Ovary (tissue), 3 donors: ENCODE measurements around the gene RTKN.

Source experiments
- EP300 ChIP-seq: sonication (generic); formaldehyde crosslinking; IDR thresholded peaks from one replicate; pipeline ENCODE4 v1.6.1; 2017; ENCODE audit warnings: antibody characterized with exemption
- POLR2A ChIP-seq: fragments of 450-650 bp; IDR thresholded peaks from one replicate; pipeline ENCODE4 v1.6.1; 2017; ENCODE audit warnings: antibody characterized with exemption, mild to moderate bottlenecking, moderate library complexity
- TF ChIP-seq, protein P1 (sequence below), 3 donors: fragments of 450-650 bp in 2 of 3; fragments of 200-600 bp in 1 of 3; IDR thresholded peaks; one replicate each; pipeline versions ENCODE4 v1.5.1 to v1.8.0; 2016 to 2022; ENCODE audit warnings: antibody characterized with exemption in 3 of 3, mild to moderate bottlenecking in 1 of 3
- donor health status: DM: no; HTN: no; CAD: no.

DNA sequence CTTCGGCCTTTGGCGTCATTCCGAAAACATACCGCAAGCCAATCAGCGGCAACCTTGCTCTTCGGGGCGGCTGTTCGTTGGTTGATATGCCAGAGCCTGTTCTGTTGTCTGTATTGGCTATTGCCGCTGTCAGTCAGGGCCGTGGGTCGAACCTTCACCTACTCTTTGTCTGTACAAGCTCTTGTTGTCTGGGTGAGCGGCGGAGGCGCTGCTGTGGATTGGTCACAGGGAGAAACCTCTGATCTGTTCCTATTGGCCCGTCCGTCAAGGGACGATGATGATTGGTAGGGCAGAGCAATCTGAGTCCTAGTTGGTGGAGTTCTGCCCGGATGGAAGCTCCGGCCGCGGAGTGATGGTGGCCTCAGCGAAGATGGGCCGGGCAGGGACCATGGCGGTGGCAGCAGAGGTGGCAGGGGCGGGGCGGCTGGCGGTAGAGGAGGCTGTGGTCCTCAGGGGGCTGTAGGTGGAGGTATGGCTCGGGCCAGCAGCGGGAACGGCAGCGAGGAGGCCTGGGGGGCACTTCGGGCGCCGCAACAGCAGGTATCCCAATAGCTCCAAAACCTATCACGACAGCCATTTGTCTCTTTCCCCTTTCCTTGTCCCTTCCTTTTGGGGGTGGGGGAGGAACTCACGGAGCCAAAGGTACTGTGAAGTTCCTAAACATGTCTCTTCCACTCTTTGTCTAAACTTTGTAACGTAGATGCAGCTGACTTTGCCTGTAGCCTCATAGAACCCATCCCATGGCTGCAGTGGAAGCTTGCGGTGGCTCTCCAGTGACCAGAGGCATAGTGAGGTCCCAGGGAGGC, 16.6 kb upstream of the RTKN start, which contains the start of gene WBP1:
- TF ChIP-seq, protein P1, sequence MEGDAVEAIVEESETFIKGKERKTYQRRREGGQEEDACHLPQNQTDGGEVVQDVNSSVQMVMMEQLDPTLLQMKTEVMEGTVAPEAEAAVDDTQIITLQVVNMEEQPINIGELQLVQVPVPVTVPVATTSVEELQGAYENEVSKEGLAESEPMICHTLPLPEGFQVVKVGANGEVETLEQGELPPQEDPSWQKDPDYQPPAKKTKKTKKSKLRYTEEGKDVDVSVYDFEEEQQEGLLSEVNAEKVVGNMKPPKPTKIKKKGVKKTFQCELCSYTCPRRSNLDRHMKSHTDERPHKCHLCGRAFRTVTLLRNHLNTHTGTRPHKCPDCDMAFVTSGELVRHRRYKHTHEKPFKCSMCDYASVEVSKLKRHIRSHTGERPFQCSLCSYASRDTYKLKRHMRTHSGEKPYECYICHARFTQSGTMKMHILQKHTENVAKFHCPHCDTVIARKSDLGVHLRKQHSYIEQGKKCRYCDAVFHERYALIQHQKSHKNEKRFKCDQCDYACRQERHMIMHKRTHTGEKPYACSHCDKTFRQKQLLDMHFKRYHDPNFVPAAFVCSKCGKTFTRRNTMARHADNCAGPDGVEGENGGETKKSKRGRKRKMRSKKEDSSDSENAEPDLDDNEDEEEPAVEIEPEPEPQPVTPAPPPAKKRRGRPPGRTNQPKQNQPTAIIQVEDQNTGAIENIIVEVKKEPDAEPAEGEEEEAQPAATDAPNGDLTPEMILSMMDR (IDR thresholded peaks at IDR 0.05): no peak
- TF ChIP-seq POLR2A: no peak
- TF ChIP-seq EP300: no peak
